Neural cell (in vitro differentiated cells): ENCODE data around the gene ZNF692.

ENCODE experiments used
- CTCF ChIP-seq: fragments of 450-650 bp; IDR thresholded peaks from 2 replicates; pipeline ENCODE4 v1.5.1; 2014; ENCODE audit warnings: antibody characterized with exemption, mild to moderate bottlenecking, moderate library complexity; ENCODE audit not compliant: poor library complexity, severe bottlenecking
- EP300 ChIP-seq: fragments of 450-650 bp; conservative IDR thresholded peaks from 2 replicates; pipeline ENCODE4 v1.6.1; 2014; ENCODE audit warnings: antibody characterized with exemption, mild to moderate bottlenecking, moderate library complexity; ENCODE audit not compliant: poor library complexity, severe bottlenecking
- EZH2 ChIP-seq: fragments of 200-600, 300-800 bp; shearing (Covaris generic), sonication (generic); IDR thresholded peaks from 2 replicates; pipeline ENCODE4 v1.6.1; 2014; ENCODE audit warnings: antibody characterized with exemption, low read length, borderline replicate concordance, mild to moderate bottlenecking; ENCODE audit not compliant: insufficient read depth, poor library complexity, severe bottlenecking
- MXI1 ChIP-seq: fragments of 450-650 bp; conservative IDR thresholded peaks from 2 replicates; pipeline ENCODE4 v1.6.1; 2014; ENCODE audit warnings: antibody characterized with exemption, mild to moderate bottlenecking; ENCODE audit not compliant: poor library complexity, severe bottlenecking
- POLR2AphosphoS5 ChIP-seq: IDR thresholded peaks from 2 replicates; pipeline ENCODE4 v1.6.1; 2012
- REST ChIP-seq: IDR thresholded peaks from 2 replicates; pipeline ENCODE4 v1.6.1; 2012; ENCODE audit warnings: borderline replicate concordance
- SMC3 ChIP-seq: fragments of 450-650 bp; conservative IDR thresholded peaks from 2 replicates; pipeline ENCODE4 v1.6.1; 2014; ENCODE audit warnings: antibody characterized with exemption, mild to moderate bottlenecking, moderate library complexity; ENCODE audit not compliant: poor library complexity
- TAF1 ChIP-seq: IDR thresholded peaks from 2 replicates; pipeline ENCODE4 v1.6.1; 2012; ENCODE audit warnings: low read depth

GRCh38 chr1:248892590-248892989 lies 33.7 kb upstream of the ZNF692 start:
- TF ChIP-seq CTCF (no peak), MXI1 (no peak), REST (no peak), EZH2 (no peak), EP300 (no peak), POLR2AphosphoS5 (no peak), SMC3 (no peak), TAF1 (no peak)
